Smooth muscle cell of the pulmonary artery (primary cell): ENCODE measurements around the gene GGA3. TPM values are rescaled to one million over a fixed set of nuclear protein-coding genes. Genes with fewer than 3 reads are reported as not detected.

ENCODE experiments used
- total RNA-seq: library from RNA; depleted of rRNA; stranded (reverse); fragments of >200 nt; gene quantifications from 2 replicates; pipeline ENCODE4 v1.2.3, GENCODE V29; 2014

The GGA3 gene
- total RNA-seq, result 16.7 and 28.0 TPM in 2 replicates

GRCh38 chr17:75261336-75262111, at the start of gene GGA3, which contains the start of gene MRPS7:
Gene GGA3 (minus strand): TSS chr17:75261606. CDS start chr17:75261587, 19 bp downstream.
Gene MRPS7 (plus strand): TSS chr17:75261879. CDS start chr17:75261901, 22 bp downstream.

GRCh38 chr17:75289115-75289831, 27.9 kb upstream of the GGA3 start, which contains the start of gene SLC25A19:
Gene SLC25A19 (minus strand): TSS chr17:75289433. CDS start chr17:75286764, 2,669 bp downstream.

GRCh38 chr17:75270966-75271232, 9.5 kb upstream of the GGA3 start, which contains the start of gene MIF4GD:
Gene MIF4GD (minus strand): TSS chr17:75271231. CDS start chr17:75270195, 1,036 bp downstream.

GRCh38 chr17:75205037-75205792, 56.2 kb downstream of the GGA3 start, which contains the start of gene NUP85:
Gene NUP85 (plus strand): TSS chr17:75205679. CDS start chr17:75205762, 83 bp downstream.

Other genes starting within 250 kb of the GGA3 start
- 13.4 and 15.6 TPM in 2 replicates for gene MRPL58, start 248.9 kb downstream of the GGA3 start, total RNA-seq
- gene ATP5PD, start 214.6 kb downstream of the GGA3 start, total RNA-seq, result 129 and 130 TPM in 2 replicates
- 19.7 and 23.1 TPM in 2 replicates for gene KCTD2, start 214.4 kb downstream of the GGA3 start, total RNA-seq
- gene SLC16A5, start 173.7 kb downstream of the GGA3 start, total RNA-seq, result 3.3 and 6.9 TPM in 2 replicates
- 3.1 and 3.3 TPM in 2 replicates for gene ARMC7, start 151.6 kb downstream of the GGA3 start, total RNA-seq
- gene NT5C, start 129.9 kb downstream of the GGA3 start, total RNA-seq, result 23.1 TPM in 2 replicates
- gene JPT1, start 107.1 kb downstream of the GGA3 start, total RNA-seq, result 57.6 and 68.6 TPM in 2 replicates
- gene SUMO2, start 78.6 kb downstream of the GGA3 start, total RNA-seq, result 91.4 and 105 TPM in 2 replicates
- 19.0 and 28.8 TPM in 2 replicates for gene NUP85, start 55.9 kb downstream of the GGA3 start, total RNA-seq
- 31.5 and 34.0 TPM in 2 replicates for gene MRPS7, start 273 bp upstream of the GGA3 start, total RNA-seq
- gene MIF4GD, start 9.6 kb upstream of the GGA3 start, total RNA-seq, result 8.7 and 10.1 TPM in 2 replicates
- 5.5 and 8.8 TPM in 2 replicates for gene SLC25A19, start 27.8 kb upstream of the GGA3 start, total RNA-seq
- gene GRB2, start 144.1 kb upstream of the GGA3 start, total RNA-seq, result 88.2 and 88.3 TPM in 2 replicates
- gene TMEM94, start 195.0 kb upstream of the GGA3 start, total RNA-seq, result 39.3 and 46.5 TPM in 2 replicates